Astrocyte (in vitro differentiated cells and primary cell): ENCODE measurements around the gene CTNNA2.

ENCODE experiments used
- EZH2 ChIP-seq: IDR thresholded peaks from 2 replicates; pipeline ENCODE4 v1.6.1; 2012; ENCODE audit warnings: mild to moderate bottlenecking, low read length, inconsistent platforms; ENCODE audit not compliant: insufficient read depth
- TF ChIP-seq, protein P1 (sequence below): IDR thresholded peaks from 2 replicates; pipeline ENCODE4 v1.5.1; 2011; ENCODE audit warnings: low read depth, mild to moderate bottlenecking, inconsistent platforms, low read length, moderate library complexity; ENCODE audit not compliant: insufficient read depth

DNA sequence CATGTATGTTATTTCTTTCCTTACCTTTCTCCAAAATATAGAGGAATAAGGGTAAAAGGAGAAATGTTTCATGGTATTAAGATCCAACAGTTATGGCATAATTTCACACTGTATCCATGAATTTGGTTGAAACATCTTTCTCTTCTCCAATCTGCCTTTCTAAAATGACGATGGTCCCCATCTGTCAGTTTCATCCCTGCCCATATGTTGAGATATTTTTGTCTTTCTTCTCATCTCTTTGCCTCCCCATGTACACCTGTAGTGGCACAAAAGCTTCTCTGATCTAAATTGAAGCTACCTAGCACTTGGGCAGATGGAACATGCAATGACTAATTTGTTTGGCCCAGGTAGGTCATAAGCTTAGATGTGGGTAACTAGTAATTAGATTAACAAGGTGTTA lies 882.4 kb downstream of the CTNNA2 start:
- TF ChIP-seq, protein P1, sequence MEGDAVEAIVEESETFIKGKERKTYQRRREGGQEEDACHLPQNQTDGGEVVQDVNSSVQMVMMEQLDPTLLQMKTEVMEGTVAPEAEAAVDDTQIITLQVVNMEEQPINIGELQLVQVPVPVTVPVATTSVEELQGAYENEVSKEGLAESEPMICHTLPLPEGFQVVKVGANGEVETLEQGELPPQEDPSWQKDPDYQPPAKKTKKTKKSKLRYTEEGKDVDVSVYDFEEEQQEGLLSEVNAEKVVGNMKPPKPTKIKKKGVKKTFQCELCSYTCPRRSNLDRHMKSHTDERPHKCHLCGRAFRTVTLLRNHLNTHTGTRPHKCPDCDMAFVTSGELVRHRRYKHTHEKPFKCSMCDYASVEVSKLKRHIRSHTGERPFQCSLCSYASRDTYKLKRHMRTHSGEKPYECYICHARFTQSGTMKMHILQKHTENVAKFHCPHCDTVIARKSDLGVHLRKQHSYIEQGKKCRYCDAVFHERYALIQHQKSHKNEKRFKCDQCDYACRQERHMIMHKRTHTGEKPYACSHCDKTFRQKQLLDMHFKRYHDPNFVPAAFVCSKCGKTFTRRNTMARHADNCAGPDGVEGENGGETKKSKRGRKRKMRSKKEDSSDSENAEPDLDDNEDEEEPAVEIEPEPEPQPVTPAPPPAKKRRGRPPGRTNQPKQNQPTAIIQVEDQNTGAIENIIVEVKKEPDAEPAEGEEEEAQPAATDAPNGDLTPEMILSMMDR: no peak
- no peak for TF ChIP-seq EZH2
